ENCODE results near the gene PIR. TPM values are rescaled to one million over a fixed set of nuclear protein-coding genes. Genes with fewer than 3 reads are reported as not detected.

Gene PIR
- total RNA-seq, 1 donor from 2014 or later, result 19.3 TPM

DNA sequence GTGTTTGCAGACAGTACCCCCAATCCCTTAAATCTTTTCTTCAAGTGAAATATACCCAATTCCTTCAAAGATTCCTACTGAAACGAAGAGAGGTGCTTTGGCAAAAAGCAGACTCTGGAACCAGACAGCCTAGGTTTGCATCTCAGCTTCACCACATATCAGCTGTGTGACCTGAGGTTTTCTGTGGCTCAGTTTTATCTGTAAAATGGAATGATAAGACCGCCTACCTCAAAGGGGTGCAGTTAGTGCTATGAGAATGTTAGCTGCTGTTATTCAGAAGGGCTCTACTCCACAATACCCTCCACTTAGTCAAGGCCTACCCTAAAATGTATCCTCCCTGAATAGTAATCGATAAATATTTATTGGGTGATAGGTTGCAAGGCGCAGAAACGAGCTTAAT lies 664 bp downstream of the PIR start:
- ATAC-seq, result peak; percentile 7
- DNase-seq (ENCODE audit: low spot score), result no peak

- ATAC-seq (no peak), DNase-seq (ENCODE audit: low spot score) (no peak)
Measured at GRCh38 chrX:15483891-15484290, 9.2 kb downstream of the PIR start.

GRCh38 chrX:15475486-15475885 lies 17.6 kb downstream of the PIR start:
- ATAC-seq, result no peak
- DNase-seq (ENCODE audit: low spot score), result no peak

- no peak for ATAC-seq
- DNase-seq (ENCODE audit: low spot score), result no peak
Measured at GRCh38 chrX:15475021-15475420, 18.1 kb downstream of the PIR start.

- ATAC-seq, result no peak
Measured at GRCh38 chrX:15474028-15474427, 19.1 kb downstream of the PIR start.

DNA sequence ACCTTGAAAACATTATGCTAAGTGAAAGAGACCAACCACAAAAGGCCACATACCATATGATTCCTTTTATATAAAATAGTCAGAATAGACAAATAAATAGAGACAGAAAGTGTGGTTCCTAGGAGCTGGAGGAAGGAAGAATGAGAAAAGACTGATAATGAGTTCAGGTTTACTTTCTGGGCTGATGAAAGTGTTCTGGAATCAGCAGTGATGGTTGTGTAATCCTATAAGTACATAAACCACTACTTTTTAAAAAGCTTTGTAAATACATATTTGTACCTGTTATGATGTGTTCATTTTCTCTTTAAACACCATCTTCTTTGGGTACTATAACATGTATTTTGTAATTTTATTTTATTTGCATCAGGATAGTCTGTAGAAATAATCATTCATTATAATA lies 20.6 kb downstream of the PIR start:
- ATAC-seq, result peak; percentile 50

More at GRCh38 chrX:15474028-15474427, 19.1 kb downstream of the PIR start:
- DNase-seq (ENCODE audit: low spot score), result no peak

DNA sequence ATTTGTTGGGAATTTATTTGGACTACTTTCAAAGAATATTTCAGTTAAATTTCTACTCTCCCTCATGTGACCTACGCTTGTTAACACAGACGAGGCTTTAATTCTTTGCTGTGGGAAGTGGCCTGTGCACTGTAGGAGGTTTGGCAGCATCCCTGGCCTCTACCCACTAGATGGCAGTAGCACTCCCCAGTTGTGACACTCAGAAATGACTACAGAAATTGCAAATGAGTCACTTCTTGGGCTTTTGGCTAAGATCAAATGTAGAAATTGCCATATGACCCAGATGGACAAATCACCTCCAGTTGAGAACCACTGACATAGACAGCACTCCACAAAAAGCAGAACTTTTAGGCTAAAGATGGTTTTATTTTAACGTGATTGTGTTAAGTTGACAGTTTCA lies 22.1 kb downstream of the PIR start:
- DNase-seq (ENCODE audit: low spot score) (peak; percentile 45), ATAC-seq (peak; percentile 81)

More for the DNA sequence above, 20.6 kb downstream of the PIR start:
- DNase-seq (ENCODE audit: low spot score), result no peak

DNA sequence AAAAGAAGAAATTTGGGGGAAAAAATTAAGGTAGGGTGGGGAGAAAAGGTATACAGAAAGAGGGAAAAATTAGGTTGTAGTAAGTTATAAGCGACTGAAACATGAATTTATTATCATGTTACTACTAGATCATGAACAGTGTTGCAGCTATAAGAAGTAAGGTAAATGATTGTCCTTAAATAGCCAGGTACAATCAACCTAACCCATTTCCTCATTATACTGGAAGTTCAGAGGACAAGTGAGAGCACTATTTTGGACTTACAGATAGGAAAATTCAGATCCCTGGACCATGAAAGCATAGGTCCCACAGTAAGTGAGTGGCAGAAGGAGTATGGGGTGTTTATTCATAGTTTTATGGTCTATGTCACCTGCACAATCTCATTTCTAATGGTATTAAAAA lies 23.5 kb downstream of the PIR start:
- DNase-seq (ENCODE audit: low spot score) (no peak), ATAC-seq (no peak)

DNA sequence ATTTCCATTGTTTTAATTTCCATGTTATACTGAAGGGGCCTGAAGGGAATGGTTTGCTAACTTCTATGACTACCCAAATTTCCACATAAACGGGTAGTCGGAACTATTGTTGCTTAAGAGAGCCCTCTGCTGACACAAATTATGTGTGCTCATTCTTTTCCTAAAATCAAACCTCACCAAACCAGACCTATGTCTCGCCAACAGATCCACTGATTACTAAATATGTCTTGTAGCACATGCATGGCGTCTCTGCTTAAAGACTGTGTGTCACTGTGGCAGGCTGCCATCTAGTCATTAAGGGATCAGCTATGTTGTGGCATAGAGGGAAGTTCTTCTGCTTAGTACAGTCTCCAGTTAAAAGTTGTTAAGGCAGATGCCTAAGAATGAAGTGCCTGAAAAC lies 25.1 kb downstream of the PIR start:
- no peak for DNase-seq (ENCODE audit: low spot score)
- peak; percentile 66 for ATAC-seq

DNA sequence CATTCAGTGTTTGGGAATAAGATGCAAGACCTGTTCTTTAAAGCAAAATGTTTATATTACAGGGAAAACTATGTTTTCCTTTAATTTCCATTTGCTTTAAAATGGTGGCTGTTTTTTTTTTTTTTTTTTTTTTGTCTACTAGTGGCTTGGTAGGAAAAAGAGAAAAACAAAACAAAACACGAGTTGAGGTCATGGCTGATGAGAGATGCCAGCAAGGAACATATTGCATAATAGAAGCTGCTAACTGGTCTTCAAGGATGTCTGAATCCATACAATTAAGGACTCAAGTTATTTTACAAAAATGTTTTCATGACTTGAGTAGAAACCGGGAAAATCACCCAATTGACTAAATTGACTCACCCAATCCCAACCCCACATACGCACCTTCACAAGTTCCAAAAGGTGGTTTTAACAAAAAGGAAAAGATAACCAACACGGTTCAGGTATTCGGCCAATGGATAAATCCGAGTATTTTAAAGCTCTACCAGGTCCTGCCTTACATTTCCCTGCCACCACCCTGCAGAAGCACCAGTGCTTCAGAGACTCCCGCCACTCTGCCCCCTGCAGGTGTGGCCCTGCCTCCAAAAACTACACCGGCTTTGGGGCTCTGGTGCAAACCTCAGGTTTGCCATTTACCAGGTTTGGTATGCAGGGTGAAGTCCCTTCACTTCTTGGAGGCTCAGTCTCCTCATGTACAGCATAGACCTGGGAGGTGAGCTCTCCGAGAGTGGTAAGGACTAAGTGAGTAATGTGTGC lies 27.1 kb downstream of the PIR start:
- ATAC-seq, result no peak
- DNase-seq (ENCODE audit: low spot score), result no peak

DNA sequence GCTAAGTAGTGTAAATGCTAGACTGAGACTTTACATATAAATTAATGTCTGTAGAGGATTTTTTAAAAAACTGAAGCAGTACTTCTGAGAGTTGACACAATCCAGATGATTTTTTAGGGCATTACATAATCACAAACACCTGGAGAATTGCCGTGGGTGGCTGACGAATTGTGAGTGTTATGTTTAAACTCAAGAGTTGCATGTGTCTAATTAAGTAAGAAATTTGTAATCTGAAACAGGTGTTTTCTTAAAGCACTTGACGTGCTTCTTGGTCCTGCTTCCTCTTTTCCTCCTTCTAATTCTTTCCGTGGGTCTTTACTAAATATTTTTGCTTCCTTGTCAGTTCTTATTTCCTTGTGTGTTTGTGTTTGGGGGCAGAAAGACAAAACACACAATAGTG lies 27.8 kb downstream of the PIR start:
- ATAC-seq (no peak), DNase-seq (ENCODE audit: low spot score) (no peak)

DNA sequence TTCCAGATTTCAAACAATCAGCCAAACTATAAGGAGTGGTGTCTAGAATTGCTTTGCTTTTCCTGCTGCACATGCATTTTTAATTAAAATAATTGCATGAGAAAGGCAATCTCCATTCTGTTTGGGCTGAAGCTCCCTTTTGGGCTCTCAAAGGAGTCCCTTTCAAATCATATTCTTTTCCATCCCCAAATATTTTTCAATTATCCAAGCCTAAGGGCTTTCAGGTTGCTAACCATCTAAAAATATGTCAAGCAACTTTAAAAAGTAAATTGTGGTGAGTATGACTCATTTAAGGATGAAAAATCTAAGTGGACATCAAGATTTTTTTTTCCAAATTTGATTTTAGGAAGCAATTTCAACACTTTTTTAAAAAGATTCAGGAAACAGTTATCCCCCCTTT lies 28.4 kb downstream of the PIR start:
- no peak for ATAC-seq
- DNase-seq (ENCODE audit: low spot score), result no peak

DNA sequence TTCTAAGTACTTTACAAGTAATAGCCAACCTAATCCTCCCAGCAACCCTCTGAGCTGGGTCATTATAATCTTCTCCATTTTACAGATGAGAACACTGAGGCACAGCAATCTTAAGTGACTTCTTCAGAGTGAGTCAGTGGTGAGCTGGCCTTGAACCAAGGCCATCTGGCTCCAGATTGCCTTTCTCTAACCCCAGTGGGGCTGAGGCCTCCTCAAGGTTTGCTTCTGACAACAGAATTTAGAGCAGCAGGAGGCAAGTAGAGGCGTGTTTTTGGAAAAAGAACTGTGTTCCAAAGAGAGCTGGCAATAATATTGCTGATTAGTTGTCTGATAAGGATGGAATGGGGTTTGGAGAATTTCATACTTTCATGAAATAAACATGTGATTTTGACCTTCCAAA lies 41.2 kb downstream of the PIR start:
- DNase-seq (ENCODE audit: low spot score) (no peak), ATAC-seq (no peak)

DNA sequence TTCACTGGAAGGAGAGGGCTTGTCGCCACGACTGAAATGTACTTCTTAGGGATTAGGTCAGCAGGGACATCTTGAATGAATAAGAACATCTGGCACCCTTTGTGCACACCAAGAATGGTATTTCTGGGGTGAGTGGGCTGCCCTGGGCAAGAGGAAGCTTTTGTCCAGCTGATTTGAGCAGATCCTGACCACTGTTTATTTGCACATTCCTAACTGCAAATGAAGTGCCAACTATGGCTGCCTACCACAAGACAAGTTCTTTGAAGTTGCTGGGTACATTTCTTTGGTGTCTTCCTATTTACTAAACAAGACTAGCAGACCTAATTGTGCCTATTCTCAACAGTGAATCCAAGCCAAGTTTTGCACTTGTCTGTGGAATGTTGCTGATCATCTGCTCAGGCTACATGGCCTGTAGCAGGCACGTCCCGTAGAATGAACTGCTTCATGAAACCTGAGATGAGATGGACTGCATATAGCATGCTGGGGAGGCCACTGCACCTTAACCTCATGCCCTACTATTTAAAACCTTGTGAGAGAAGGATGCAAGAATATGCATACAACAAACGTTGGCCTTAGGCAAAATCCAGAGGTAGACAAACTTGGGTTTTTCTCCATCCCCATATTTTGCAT lies 45.0 kb downstream of the PIR start:
- ATAC-seq (no peak), DNase-seq (ENCODE audit: low spot score) (no peak)

GRCh38 chrX:15441464-15441863 lies 51.7 kb downstream of the PIR start:
- ATAC-seq (no peak), DNase-seq (ENCODE audit: low spot score) (no peak)

GRCh38 chrX:15438332-15438731 lies 54.8 kb downstream of the PIR start:
- no peak for DNase-seq (ENCODE audit: low spot score)
- peak; percentile 24 for ATAC-seq

DNA sequence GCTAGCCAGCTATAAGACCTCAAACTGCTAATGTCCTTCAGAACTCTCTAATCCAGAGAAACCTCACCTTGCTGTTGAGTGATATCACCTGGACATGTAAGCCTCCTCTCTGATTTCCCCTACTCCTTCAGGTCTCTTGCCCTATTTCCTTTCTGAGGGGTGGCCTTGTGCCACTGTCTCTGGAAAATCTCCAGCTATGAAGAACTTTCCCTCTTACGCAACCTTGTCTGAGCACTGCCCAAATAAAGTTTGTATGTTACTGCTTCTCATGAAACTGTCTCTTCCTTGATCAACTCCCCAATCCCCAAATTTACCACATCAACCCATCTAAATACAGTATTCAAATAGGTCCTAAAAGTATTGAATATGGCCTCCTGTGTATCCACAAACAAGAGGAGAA lies 55.4 kb downstream of the PIR start:
- ATAC-seq (peak; percentile 60), DNase-seq (ENCODE audit: low spot score) (peak; percentile 44)

DNA sequence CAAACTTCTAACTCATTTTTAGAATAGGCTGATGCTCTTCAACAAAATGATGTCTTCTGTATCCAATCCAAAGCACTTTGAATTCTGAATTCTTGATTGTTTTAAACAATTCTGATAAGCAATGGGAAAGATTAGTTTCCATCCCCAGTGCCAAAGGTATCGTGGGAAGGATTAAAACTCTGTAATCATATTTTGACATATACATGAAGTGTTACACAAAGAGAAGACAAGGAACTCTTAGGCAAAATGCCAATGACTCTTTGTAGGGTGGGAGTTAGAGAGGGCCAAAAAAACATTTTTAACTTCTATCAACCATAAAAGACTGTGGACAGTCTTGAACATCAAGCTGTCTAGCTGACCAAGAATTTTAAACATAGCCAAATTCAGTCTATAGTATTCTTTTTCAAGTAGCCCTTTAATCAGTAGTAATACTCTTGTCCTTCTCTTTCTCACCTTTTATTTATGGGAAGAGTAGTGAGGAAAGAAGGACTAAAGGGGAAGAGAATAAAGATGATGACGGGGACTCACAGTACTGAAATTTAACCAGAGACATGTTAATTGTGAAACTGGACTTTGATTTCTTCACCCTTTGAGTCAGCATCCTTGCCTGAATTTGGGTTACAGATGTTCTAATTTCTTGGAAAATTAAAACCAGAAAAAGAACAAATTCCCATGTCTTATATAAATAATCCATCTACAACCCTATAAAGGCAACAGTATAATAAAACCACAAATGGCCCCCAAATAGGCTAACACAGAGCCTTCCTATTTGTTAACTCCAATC lies 57.1 kb downstream of the PIR start:
- no peak for DNase-seq (ENCODE audit: low spot score)
- ATAC-seq, result no peak

DNA sequence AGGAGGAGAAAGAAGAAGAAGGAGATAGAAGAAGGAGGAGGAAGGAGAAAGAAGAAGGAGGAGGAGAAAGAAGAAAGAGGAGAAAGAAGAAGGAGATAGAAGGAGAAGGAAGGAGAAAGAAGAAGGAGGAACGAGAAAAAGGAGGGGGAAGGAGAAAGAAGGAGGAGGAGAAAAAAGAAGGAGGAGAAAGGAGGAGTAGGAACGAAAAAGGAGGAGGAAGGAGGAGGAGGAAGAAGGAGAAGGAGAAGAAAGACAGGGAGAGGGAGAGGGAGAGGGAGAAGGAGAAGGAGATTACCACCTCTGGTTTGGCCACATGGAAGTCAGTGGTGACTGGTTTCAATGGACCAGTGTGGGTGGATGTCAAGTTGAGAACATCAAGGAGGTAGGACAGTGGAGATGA lies 58.9 kb downstream of the PIR start:
- no peak for DNase-seq (ENCODE audit: low spot score)

GRCh38 chrX:15430584-15430983 lies 62.5 kb downstream of the PIR start:
- DNase-seq (ENCODE audit: low spot score) (no peak), ATAC-seq (no peak)

More for the DNA sequence above, 58.9 kb downstream of the PIR start:
- no peak for ATAC-seq

DNA sequence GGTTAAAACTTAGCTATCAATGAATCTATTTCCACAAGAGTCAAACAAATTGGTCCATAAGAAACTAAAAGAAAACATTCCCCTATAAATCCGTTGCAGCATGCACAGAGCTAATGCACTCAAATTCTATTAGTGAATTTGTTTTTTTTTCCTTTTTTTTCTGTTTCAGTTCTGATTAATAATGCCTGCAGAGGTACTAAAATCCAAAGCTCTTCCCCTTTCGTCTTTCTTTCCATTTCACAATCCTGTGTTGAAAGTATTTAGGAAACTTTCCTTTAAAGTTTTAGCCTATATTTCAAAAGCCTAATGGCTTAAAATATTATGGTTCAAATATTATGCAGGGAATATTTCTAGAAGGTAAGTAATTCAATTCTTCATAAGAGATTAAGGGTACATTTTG lies 63.1 kb downstream of the PIR start:
- no peak for ATAC-seq
- no peak for DNase-seq (ENCODE audit: low spot score)

DNA sequence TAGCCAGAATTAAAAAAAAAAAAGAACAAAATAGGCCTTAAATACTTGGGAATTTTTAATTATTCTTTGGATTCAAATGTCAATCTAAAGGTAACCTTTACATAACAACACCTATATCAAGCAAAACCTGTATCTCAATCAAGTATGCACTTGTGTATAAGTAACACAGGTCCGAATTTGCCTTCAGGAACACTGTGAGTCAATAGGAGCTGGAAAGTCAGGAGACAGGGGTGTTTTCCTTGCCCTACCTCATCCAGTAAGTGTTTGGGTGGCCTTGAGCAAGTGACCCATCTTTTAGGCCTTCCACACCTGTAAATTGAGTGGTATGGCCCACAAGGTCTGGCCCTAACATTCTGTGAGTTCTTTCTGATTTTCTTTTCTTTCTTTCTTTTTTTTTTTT lies 68.1 kb downstream of the PIR start:
- DNase-seq (ENCODE audit: low spot score), result no peak

More for the DNA sequence above, 68.1 kb downstream of the PIR start:
- ATAC-seq, result no peak
